GM23338 (cell line): ENCODE results near the gene RWDD3. TPM values are rescaled to one million over a fixed set of nuclear protein-coding genes. Genes with fewer than 3 reads are reported as not detected.

Source experiments
- ATAC-seq: fragments of 200-7000 bp; cut with Tn5 transposase; 3 replicates; pipeline ENCODE4 v1.9.1; 2020
- DNase-seq: peaks from one replicate; pipeline ENCODE4 v3.0.0-alpha.2; 2015; ENCODE audit warnings: low spot score
- H2AFZ ChIP-seq: fragments of 200-600 bp; sonication (generic); 2 replicates; pipeline ENCODE4 v1.8.0; 2016; ENCODE audit warnings: antibody characterized with exemption, mild to moderate bottlenecking, moderate library complexity
- H3F3A ChIP-seq: fragments of 200-600 bp; sonication (generic); replicated peaks from 2 replicates; pipeline ENCODE4 v1.8.0; 2017; ENCODE audit warnings: antibody characterized with exemption, mixed run types, low read depth
- H3K27ac ChIP-seq: fragments of 200-600 bp; sonication (generic); 2 replicates; pipeline ENCODE4 v1.6.1; 2016; ENCODE audit warnings: low read depth
- H3K27me3 ChIP-seq: fragments of 200-600 bp; sonication (generic); 2 replicates; pipeline ENCODE4 v1.8.0; 2016; ENCODE audit warnings: mild to moderate bottlenecking, mixed run types, moderate library complexity; ENCODE audit not compliant: insufficient read depth
- H3K36me3 ChIP-seq: fragments of 200-600 bp; sonication (generic); 2 replicates; pipeline ENCODE4 v1.8.0; 2016; ENCODE audit warnings: mild to moderate bottlenecking; ENCODE audit not compliant: insufficient read depth
- H3K4me1 ChIP-seq: fragments of 200-600 bp; sonication (generic); 2 replicates; pipeline ENCODE4 v1.8.0; 2016; ENCODE audit warnings: mild to moderate bottlenecking, moderate library complexity; ENCODE audit not compliant: insufficient read depth
- H3K4me2 ChIP-seq: fragments of 200-600 bp; sonication (generic); 2 replicates; pipeline ENCODE4 v1.7.1; 2017; ENCODE audit warnings: mixed run types
- H3K4me3 ChIP-seq: fragments of 200-600 bp; sonication (generic); 2 replicates; pipeline ENCODE4 v1.6.1; 2016; ENCODE audit warnings: mixed run types
- H3K79me2 ChIP-seq: fragments of 200-600 bp; sonication (generic); replicated peaks from 2 replicates; pipeline ENCODE4 v1.8.0; 2017; ENCODE audit warnings: mild to moderate bottlenecking; ENCODE audit not compliant: insufficient read depth
- H3K9me2 ChIP-seq: fragments of 200-600 bp; sonication (generic); 2 replicates; pipeline ENCODE4 v1.8.0; 2017; ENCODE audit not compliant: insufficient read depth
- H4K20me1 ChIP-seq: fragments of 200-600 bp; sonication (generic); replicated peaks from 2 replicates; pipeline ENCODE4 v1.8.0; 2017; ENCODE audit warnings: mild to moderate bottlenecking; ENCODE audit not compliant: insufficient read depth
- H3K27ac Mint-ChIP-seq: 2 replicates; pipeline ENCODE4 v1.8.0; 2020; ENCODE audit warnings: inconsistent platforms, mild to moderate bottlenecking, moderate library complexity, mixed read lengths
- H3K27me3 Mint-ChIP-seq: 3 replicates; pipeline ENCODE4 v1.8.0; 2022; ENCODE audit warnings: low read depth, mild to moderate bottlenecking, moderate library complexity, mixed read lengths, inconsistent platforms; ENCODE audit not compliant: insufficient read depth, poor library complexity
- H3K36me3 Mint-ChIP-seq: 3 replicates; pipeline ENCODE4 v1.8.0; 2021; ENCODE audit warnings: low read depth, mild to moderate bottlenecking, inconsistent platforms, moderate library complexity, mixed read lengths
- H3K4me1 Mint-ChIP-seq: 3 replicates; pipeline ENCODE4 v1.8.0; 2020; ENCODE audit warnings: mild to moderate bottlenecking, inconsistent platforms, mixed read lengths
- H3K4me3 Mint-ChIP-seq: 3 replicates; pipeline ENCODE4 v1.8.0; 2021; ENCODE audit warnings: moderate library complexity, mild to moderate bottlenecking, inconsistent platforms, mixed read lengths
- H3K9me3 Mint-ChIP-seq: 3 replicates; pipeline ENCODE4 v1.8.0; 2020; ENCODE audit warnings: moderate library complexity, mild to moderate bottlenecking, inconsistent platforms, mixed read lengths
- EZH2phosphoT487 ChIP-seq: fragments of 200-600 bp; sonication (generic); IDR thresholded peaks from one replicate; pipeline ENCODE4 v1.8.1; 2018; ENCODE audit warnings: antibody characterized with exemption; ENCODE audit not compliant: unreplicated experiment
- JUNB ChIP-seq: IDR thresholded peaks from one replicate; pipeline ENCODE4 v1.6.1; 2016; ENCODE audit warnings: antibody characterized with exemption; ENCODE audit not compliant: unreplicated experiment
- POLR2AphosphoS5 ChIP-seq: IDR thresholded peaks from 2 replicates; pipeline ENCODE4 v1.6.1; 2016; ENCODE audit warnings: antibody characterized with exemption, low read depth
- STAT1 ChIP-seq: IDR thresholded peaks from one replicate; pipeline ENCODE4 v1.6.1; 2016; ENCODE audit warnings: antibody characterized with exemption; ENCODE audit not compliant: unreplicated experiment
- ZNF114 ChIP-seq: fragments of 250-450 bp; sonication (Bioruptor Pico); IDR thresholded peaks from 2 replicates; pipeline ENCODE4 v1.5.0; 2020; ENCODE audit warnings: mild to moderate bottlenecking, moderate library complexity
- ZNF331 ChIP-seq: fragments of 250-450 bp; sonication (Bioruptor Pico); IDR thresholded peaks from 2 replicates; pipeline ENCODE4 v1.5.0; 2020; ENCODE audit warnings: low read depth, mild to moderate bottlenecking, moderate library complexity
- polyA plus RNA-seq: library from polyadenylated mRNA; unstranded; fragments of >200 nt; fragmentation: Nextera tagmentation; extraction: Ambion mirVana; gene quantifications from 2 replicates; pipeline ENCODE4 v1.2.1, GENCODE V29; 2016
- total RNA-seq: library from RNA; depleted of rRNA; stranded (reverse); fragments of >200 nt; shearing (Covaris generic); gene quantifications from 2 replicates; pipeline ENCODE4 v1.2.3, GENCODE V29; 2014
- TF ChIP-seq, protein P1 (sequence below): IDR thresholded peaks from one replicate; pipeline ENCODE4 v1.6.1; 2018; ENCODE audit warnings: antibody characterized with exemption; ENCODE audit not compliant: unreplicated experiment
- TF ChIP-seq, protein P2 (sequence below): IDR thresholded peaks from 2 replicates; pipeline ENCODE4 v1.6.1; 2016; ENCODE audit warnings: antibody characterized with exemption
- TF ChIP-seq, protein P3 (sequence below): fragments of 250-450 bp; sonication (Bioruptor Pico); IDR thresholded peaks from 2 replicates; pipeline ENCODE4 v1.5.0; 2020; ENCODE audit warnings: mild to moderate bottlenecking, moderate library complexity

RWDD3 gene
- total and polyA plus RNA-seq, 2 experiments from 2014 or later, result 19.3 to 50.7 TPM

GRCh38 chr1:95203908-95204437 lies 30.0 kb upstream of the RWDD3 start:
- Mint-ChIP-seq H3K4me3 (no peak overlapping the region), H3K9me3 (no peaks in the 10 kb centered on the region), H3K27me3 (no peaks in the 10 kb centered on the region), H3K36me3 (no peaks in the 10 kb centered on the region), H3K27ac (no peak overlapping the region), H3K4me1 (no peaks in the 10 kb centered on the region; the same call in 2 of the 3 replicates)
- no peaks in the 10 kb centered on the region for H3F3A ChIP-seq
- no peak for ATAC-seq
- no peak overlapping the region for H3K4me2 ChIP-seq
- H3K27me3 ChIP-seq, result no peaks in the 10 kb centered on the region
- H3K79me2 ChIP-seq, result no peaks in the 10 kb centered on the region
- no peaks in the 10 kb centered on the region for H3K4me1 ChIP-seq
- H3K36me3 ChIP-seq, result no peaks in the 10 kb centered on the region
- H3K9me2 ChIP-seq, result no peaks in the 10 kb centered on the region
- TF ChIP-seq EZH2phosphoT487 (no peak), JUNB (no peak), STAT1 (no peak), POLR2AphosphoS5 (no peak), ZNF114 (CRISPR knock-in tag) (no peak), ZNF331 (no peak)
- TF ChIP-seq, protein P1, sequence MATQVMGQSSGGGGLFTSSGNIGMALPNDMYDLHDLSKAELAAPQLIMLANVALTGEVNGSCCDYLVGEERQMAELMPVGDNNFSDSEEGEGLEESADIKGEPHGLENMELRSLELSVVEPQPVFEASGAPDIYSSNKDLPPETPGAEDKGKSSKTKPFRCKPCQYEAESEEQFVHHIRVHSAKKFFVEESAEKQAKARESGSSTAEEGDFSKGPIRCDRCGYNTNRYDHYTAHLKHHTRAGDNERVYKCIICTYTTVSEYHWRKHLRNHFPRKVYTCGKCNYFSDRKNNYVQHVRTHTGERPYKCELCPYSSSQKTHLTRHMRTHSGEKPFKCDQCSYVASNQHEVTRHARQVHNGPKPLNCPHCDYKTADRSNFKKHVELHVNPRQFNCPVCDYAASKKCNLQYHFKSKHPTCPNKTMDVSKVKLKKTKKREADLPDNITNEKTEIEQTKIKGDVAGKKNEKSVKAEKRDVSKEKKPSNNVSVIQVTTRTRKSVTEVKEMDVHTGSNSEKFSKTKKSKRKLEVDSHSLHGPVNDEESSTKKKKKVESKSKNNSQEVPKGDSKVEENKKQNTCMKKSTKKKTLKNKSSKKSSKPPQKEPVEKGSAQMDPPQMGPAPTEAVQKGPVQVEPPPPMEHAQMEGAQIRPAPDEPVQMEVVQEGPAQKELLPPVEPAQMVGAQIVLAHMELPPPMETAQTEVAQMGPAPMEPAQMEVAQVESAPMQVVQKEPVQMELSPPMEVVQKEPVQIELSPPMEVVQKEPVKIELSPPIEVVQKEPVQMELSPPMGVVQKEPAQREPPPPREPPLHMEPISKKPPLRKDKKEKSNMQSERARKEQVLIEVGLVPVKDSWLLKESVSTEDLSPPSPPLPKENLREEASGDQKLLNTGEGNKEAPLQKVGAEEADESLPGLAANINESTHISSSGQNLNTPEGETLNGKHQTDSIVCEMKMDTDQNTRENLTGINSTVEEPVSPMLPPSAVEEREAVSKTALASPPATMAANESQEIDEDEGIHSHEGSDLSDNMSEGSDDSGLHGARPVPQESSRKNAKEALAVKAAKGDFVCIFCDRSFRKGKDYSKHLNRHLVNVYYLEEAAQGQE, result no peak
- TF ChIP-seq, protein P2, sequence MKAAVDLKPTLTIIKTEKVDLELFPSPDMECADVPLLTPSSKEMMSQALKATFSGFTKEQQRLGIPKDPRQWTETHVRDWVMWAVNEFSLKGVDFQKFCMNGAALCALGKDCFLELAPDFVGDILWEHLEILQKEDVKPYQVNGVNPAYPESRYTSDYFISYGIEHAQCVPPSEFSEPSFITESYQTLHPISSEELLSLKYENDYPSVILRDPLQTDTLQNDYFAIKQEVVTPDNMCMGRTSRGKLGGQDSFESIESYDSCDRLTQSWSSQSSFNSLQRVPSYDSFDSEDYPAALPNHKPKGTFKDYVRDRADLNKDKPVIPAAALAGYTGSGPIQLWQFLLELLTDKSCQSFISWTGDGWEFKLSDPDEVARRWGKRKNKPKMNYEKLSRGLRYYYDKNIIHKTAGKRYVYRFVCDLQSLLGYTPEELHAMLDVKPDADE, result no peak
- TF ChIP-seq, protein P3, sequence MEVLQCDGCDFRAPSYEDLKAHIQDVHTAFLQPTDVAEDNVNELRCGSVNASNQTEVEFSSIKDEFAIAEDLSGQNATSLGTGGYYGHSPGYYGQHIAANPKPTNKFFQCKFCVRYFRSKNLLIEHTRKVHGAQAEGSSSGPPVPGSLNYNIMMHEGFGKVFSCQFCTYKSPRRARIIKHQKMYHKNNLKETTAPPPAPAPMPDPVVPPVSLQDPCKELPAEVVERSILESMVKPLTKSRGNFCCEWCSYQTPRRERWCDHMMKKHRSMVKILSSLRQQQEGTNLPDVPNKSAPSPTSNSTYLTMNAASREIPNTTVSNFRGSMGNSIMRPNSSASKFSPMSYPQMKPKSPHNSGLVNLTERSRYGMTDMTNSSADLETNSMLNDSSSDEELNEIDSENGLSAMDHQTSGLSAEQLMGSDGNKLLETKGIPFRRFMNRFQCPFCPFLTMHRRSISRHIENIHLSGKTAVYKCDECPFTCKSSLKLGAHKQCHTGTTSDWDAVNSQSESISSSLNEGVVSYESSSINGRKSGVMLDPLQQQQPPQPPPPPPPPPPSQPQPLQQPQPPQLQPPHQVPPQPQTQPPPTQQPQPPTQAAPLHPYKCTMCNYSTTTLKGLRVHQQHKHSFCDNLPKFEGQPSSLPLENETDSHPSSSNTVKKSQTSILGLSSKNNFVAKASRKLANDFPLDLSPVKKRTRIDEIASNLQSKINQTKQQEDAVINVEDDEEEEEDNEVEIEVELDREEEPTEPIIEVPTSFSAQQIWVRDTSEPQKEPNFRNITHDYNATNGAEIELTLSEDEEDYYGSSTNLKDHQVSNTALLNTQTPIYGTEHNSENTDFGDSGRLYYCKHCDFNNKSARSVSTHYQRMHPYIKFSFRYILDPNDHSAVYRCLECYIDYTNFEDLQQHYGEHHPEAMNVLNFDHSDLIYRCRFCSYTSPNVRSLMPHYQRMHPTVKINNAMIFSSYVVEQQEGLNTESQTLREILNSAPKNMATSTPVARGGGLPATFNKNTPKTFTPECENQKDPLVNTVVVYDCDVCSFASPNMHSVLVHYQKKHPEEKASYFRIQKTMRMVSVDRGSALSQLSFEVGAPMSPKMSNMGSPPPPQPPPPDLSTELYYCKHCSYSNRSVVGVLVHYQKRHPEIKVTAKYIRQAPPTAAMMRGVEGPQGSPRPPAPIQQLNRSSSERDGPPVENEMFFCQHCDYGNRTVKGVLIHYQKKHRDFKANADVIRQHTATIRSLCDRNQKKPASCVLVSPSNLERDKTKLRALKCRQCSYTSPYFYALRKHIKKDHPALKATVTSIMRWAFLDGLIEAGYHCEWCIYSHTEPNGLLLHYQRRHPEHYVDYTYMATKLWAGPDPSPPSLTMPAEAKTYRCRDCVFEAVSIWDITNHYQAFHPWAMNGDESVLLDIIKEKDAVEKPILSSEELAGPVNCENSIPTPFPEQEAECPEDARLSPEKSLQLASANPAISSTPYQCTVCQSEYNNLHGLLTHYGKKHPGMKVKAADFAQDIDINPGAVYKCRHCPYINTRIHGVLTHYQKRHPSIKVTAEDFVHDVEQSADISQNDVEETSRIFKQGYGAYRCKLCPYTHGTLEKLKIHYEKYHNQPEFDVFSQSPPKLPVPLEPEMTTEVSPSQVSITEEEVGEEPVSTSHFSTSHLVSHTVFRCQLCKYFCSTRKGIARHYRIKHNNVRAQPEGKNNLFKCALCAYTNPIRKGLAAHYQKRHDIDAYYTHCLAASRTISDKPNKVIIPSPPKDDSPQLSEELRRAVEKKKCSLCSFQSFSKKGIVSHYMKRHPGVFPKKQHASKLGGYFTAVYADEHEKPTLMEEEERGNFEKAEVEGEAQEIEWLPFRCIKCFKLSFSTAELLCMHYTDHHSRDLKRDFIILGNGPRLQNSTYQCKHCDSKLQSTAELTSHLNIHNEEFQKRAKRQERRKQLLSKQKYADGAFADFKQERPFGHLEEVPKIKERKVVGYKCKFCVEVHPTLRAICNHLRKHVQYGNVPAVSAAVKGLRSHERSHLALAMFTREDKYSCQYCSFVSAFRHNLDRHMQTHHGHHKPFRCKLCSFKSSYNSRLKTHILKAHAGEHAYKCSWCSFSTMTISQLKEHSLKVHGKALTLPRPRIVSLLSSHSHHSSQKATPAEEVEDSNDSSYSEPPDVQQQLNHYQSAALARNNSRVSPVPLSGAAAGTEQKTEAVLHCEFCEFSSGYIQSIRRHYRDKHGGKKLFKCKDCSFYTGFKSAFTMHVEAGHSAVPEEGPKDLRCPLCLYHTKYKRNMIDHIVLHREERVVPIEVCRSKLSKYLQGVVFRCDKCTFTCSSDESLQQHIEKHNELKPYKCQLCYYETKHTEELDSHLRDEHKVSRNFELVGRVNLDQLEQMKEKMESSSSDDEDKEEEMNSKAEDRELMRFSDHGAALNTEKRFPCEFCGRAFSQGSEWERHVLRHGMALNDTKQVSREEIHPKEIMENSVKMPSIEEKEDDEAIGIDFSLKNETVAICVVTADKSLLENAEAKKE (CRISPR knock-in tag), result no peak
- no peak overlapping the region for H2AFZ ChIP-seq
- DNase-seq, result no peak
- H4K20me1 ChIP-seq, result no peaks in the 10 kb centered on the region
- H3K27ac ChIP-seq, result no peak overlapping the region
- no peak overlapping the region for H3K4me3 ChIP-seq
